ENCODE results near the gene EPYC.

GRCh38 chr12:90989686-90990111 is 15.1 kb downstream of the EPYC start:
- TF ChIP-seq CTCF (IDR thresholded peaks at IDR 0.05; ENCODE audit: insufficient read depth, low read depth, low read length) = no peak
- TF ChIP-seq EZH2 (IDR thresholded peaks at IDR 0.05; ENCODE audit: insufficient read depth, low read length) = no peak
